ENCODE data around the gene DUSP11.
"Not testable (repeated sequence)": the region's sequence is repeated elsewhere in the genome, so short reads cannot be mapped to it uniquely, and the experiment has no call there.

The DUSP11 gene

GRCh38 chr2:73779467-73780236 lies at the start of gene DUSP11:
Gene DUSP11, minus strand, starts transcription at chr2:73780103. Its CDS starts 129 bp downstream, at chr2:73779974.
- peak; percentile 86 for DNase-seq

- DNase-seq = peak; percentile 79
These were observed 49.1 kb upstream of the DUSP11 start, which contains the start of gene STAMBP for GRCh38 chr2:73828818-73829570. Gene STAMBP, plus strand, starts transcription at chr2:73828961. Its CDS starts 1,896 bp downstream, at chr2:73830857.

DNA sequence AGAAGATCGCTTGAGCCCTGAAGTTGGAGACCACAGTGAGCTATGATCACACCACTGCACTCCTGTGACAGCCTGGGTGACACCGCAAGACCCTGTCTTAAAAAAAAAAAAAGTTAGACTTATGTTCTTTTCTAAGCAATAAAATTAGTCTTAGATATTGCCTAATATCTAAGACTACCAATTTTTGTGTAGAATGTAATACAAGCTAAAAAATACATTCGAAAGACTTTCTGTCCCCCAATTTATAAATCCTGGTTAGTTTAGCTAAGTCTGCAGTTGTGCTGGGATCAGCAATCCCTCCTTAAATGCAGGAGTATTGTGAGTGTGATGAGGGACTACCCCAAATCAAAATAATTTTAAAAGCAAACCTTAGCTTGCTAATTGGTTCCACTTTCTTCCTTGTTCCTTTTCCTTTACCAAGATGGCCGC lies 48.5 kb upstream of the DUSP11 start:
- DNase-seq = no peak

DNA sequence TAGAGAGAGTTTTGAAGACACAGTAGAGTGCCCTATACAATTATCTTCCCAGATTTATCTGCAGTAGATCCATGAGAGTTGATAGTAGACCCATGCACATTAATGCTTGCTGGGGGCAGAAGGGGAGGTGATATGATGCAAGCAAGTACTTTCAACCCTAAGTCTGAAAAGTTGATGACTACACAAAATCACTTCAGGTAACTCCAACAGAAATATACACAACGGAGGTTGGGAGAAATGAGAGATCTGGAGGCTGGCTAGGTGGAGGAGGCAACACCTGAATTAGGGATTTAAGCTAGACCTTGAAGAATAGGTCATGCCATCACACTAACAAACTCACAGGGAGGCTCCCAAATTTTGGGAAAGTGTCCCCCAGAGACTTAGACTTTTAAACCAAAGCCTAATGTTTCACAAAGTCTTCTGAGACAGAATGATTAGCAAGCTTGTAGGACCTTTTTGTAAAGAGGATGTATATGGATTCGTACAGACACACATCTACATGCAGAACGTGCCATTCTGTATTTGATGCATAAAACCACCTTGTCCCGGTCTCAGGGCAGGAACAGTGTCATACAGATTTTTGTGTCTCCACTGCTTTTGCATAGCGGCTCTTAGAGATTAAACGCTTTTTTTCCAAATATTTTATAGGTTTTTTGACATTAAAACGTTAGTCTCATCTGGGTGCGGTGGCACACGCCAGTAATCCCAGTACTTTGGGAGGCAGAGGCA lies 47.9 kb upstream of the DUSP11 start:
- no peak for DNase-seq

GRCh38 chr2:73827018-73827417 lies 47.1 kb upstream of the DUSP11 start:
- peak; percentile 30 for DNase-seq

GRCh38 chr2:73825408-73825807 lies 45.5 kb upstream of the DUSP11 start:
- no peak for DNase-seq

- peak; percentile 43 for DNase-seq
These were observed 44.1 kb upstream of the DUSP11 start for GRCh38 chr2:73823916-73824523.

DNA sequence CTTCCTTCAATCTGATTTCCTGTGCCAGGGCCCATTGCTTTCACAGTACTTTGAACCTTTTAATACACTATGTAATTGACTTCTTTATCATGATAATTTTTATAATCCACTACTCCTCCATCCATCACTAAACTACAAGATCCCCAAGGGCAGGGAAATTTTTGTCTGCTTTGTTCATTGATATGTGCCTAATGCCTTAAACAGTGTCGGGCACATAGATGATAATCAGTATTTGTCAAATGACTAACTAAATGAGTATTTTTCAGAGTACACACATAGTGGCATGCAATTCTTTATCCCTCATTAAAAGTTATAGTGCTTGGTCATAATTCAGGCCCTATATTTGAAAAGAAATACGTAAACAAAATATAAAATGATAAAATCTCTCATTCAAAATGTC lies 43.5 kb upstream of the DUSP11 start:
- DNase-seq = no peak

- no peak for DNase-seq
These were observed 43.1 kb upstream of the DUSP11 start for GRCh38 chr2:73822991-73823390.

DNA sequence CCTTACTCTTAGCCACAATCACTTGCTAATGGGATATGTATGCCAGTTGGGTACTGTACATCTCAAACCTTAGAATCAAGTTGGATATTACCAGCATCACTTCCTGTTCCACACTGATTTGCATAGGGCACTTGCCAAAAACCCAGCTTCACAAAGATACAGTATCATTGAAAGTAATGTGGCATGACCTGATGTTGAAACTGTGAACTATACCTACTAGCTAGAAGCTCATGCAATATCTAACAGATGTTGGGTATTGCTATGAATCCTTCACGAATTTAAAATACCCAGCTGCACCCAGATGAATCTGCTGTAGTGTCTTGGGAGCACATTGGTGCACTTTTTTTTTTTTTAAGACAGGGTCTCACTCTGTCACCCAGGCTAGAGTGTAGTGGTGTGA lies 42.4 kb upstream of the DUSP11 start:
- no peak for DNase-seq

DNA sequence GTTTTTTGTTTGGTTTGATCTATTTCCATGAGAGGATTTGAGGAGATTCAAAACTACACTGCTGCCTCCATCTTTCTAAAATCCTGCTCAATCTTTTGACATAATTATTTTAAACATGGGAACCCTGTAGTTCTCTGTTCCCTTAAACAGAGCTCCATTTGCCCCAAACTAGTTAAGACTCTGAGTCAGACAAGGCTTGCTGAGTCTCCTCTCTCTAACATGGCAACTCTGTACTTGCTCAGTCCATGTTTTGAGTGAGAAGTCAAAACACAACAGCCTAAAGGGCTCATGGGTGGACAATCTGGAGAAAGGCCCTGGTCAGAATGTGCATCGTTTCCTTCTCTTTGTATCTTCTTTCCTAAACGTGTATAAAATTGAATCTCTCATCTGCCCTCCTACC lies 41.8 kb upstream of the DUSP11 start:
- no peak for DNase-seq

DNA sequence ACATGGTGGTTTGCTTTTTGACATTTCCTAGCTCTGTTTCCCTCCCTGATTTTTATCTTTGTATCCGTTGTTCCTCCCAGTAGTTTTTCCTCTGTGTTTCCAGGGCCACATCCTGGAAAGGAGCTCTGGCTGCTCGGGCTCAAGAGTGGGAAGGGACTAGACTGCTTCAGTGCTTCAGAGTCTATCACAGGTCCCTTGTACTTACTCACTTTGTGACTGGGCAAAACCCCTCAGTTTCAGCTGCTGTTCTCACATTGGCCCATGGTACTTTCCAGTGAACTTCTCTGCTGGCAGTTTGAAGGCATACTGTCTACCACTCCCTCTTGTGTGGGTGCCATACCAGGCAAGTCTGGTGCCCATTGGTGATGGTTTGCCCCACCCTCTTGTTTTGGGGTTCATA lies 41.3 kb upstream of the DUSP11 start:
- DNase-seq = no peak

DNA sequence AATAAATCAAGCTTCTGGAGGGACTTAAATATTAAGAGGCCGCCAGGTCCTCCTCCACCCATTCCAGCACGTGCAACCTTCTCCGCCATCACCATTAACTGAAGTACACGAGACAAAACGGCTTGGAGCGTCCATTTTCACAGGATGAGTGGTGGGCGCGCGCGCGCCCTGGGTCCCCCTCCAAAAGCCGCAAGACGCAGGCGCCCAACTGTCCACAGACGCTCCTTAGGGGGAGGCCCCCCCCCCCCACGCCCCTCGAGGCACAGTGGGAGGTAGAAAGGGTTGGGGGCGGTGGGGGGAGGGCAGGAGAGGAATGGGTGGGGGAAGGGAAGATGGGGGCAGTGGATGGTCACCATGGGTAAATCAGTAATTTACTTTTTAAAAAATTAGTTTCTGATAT lies 38.4 kb upstream of the DUSP11 start:
- DNase-seq = no peak

DNA sequence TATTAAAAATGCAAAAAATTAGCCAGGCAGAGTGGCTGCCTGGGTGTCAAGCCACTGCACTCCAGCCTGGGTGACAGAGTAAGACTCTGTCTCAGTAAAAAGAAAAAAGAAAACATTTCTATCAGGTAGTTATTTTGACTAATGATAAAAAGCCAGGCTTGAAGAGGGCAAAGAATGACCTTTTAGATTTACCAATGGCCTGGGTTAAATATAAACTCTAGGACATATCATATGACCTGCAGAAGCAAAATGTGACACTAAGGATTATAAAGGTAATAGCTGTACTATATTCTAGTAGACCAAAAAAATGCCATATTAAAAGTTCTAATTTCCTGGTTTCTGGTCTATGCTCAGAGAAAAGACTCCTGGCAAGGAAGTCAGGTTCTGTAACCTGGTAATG lies 32.7 kb upstream of the DUSP11 start:
- no peak for DNase-seq

DNA sequence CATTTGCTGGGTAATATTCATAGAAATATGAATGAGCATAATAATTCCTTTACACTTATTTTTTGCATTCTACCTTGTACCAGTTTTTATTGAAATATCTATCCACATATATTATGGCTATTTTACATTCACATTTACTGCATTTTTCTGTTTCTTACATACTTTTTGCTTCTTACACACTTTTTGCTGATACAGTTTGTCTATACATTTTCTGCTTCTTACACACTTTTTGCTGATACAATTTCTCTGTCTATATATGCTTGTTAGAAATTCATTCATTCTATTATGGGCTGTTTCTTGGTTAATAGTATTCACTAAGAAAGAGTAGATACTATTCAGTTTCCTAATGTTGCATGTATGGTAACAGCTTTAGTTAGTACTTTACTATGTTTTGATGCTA lies 32.0 kb upstream of the DUSP11 start:
- no peak for DNase-seq

- not testable (repeated sequence) for DNase-seq
These were observed 4.0 kb upstream of the DUSP11 start, which contains the start of gene C2orf78 for GRCh38 chr2:73783883-73784282. Gene C2orf78, plus strand, starts transcription at chr2:73784183. Its CDS starts 127 bp downstream, at chr2:73784310.

DNA sequence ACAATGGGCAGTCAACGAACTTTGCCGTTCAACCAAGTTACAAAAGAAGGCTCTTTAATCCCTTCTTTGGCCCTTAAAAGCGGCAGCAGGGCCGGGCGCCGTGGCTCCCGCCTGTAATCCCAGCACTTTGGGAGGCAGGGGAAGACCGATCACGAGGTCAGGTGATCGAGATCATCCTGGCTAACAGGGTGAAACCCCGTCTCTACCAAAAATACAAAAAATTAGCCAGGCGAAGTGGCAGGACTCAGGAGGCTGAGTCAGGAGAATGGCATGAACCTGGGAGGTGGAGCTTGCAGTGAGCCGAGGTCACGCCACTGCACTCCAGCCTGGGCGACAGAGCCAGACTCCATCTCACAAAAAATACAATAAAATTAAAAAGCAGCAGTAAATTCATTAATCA lies 3.5 kb upstream of the DUSP11 start:
- DNase-seq = not testable (repeated sequence)

GRCh38 chr2:73780237-73780582 lies 307 bp upstream of the DUSP11 start:
- DNase-seq = no peak

GRCh38 chr2:73778867-73779466 lies 936 bp downstream of the DUSP11 start:
- not testable (repeated sequence) for DNase-seq

DNA sequence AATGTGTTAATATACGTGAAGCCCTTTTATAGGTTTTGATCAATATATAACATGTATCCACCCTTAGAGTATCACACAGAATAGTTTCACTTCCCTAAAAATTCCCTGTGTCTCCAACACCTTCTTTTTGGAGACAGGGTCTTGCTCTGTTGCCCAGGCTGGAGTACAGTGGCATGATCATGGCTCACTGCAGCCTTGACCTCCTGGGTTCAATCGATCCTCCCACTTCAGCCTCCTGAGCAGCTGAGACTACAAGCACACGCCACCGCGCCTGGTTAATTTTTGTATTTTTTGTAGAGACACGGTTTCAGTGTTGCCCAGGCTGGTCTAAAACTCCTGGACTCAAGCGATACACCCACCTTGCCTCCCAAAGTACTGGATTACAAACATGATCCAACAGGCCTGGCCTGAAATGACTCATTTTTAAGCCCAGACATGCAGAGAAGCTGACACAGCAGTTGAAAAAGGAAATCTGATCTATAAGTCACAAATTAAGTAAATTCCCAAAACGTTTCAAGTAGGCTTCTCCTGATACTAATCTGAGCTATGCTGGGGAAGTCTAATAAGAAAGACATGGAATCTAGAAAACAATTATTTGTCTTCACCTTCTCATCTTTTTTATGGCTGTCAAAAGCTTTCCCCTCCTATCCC lies 2.9 kb downstream of the DUSP11 start:
- DNase-seq = no peak

GRCh38 chr2:73776381-73776780 lies 3.5 kb downstream of the DUSP11 start:
- no peak for DNase-seq

DNA sequence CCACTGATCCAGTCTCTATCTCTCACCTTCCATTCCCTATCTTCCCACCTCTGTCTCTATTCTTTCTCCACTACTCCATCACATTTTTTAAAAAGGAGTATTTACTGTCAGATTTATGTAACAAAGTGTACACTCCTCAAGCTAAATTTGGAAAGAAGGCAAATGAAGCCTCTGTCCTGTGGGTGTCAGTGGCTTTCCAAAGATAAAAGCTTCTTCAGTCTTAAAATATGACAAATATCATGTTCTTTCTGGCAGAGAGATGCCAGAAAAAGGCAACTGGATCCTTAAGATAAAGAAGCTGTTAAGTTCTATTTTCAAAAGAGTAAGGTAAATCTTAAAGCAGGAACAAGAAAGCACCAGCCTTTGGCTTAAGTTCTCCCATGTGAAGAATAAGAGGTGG lies 7.1 kb downstream of the DUSP11 start:
- DNase-seq = no peak

Measured in SHP77 treated with DMSO at 0.1 percent for 48 hours (cell line).